ENCODE measurements around the gene PKN2.
"Not testable (repeated sequence)": the region's sequence is repeated elsewhere in the genome, so short reads cannot be mapped to it uniquely, and the experiment has no call there.

Gene PKN2

GRCh38 chr1:88791192-88791591 is 107.1 kb downstream of the PKN2 start:
- DNase-seq (ENCODE audit: low read depth) = no peak

GRCh38 chr1:88799491-88799890 is 115.4 kb downstream of the PKN2 start:
- DNase-seq (ENCODE audit: low read depth) = no peak

DNA sequence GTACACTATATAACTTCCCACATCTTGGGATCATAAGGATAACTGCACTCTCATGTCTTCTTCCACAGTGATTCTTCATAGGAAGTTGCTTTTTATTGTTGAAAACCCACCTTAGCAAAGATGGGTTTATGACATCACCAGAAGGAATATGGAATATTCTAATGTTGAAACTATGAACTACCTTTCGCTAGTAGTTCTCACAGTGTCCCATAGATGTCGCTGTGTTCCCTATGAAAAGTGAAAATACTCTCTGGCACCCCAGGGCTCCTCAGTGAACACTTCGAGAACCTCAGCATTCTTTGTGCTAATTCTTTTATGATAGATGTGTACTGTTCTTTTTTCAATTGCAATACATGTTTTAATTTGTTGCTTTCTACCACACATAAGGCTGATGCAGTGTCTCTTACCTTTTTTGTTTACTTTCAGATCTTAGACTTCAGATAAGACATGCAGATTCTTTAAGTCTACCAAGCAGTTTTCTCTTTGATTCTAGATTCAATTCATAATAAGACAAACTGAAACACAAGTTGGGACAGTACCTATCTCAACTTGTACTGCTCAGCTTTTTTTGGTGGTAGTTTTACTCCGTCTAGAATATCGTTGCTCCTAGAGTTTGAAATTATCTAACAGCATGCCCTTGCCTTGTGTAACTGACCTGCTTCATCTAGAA is 116.4 kb downstream of the PKN2 start:
- peak; percentile 17 for DNase-seq (ENCODE audit: low read depth)

- no peak for DNase-seq (ENCODE audit: low read depth)
Measured at GRCh38 chr1:88801575-88802208, 117.6 kb downstream of the PKN2 start.

- DNase-seq (ENCODE audit: low read depth) = no peak
Measured at GRCh38 chr1:88802404-88802803, 118.3 kb downstream of the PKN2 start.

- peak; percentile 19 for DNase-seq (ENCODE audit: low read depth)
Measured at GRCh38 chr1:88802950-88803349, 118.9 kb downstream of the PKN2 start.

- no peak for DNase-seq (ENCODE audit: low read depth)
Measured at GRCh38 chr1:88803444-88803843, 119.4 kb downstream of the PKN2 start.

GRCh38 chr1:88812366-88812765 is 128.3 kb downstream of the PKN2 start:
- no peak for DNase-seq (ENCODE audit: low read depth)

DNA sequence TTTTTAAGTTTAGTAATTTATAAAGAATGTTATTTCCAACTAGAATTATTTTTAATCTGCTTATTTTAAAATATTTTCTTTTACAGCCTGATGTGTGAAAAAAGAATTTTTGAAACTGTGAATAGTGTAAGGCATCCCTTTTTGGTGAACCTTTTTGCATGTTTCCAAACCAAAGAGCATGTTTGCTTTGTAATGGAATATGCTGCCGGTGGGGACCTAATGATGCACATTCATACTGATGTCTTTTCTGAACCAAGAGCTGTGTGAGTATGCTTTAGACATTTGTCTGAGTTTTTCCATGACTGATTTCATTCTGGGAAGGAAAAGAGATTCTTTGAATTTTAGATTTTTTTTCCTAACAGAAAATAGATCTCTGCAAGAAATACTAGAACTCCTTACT is 129.4 kb downstream of the PKN2 start:
- DNase-seq (ENCODE audit: low read depth) = no peak

DNA sequence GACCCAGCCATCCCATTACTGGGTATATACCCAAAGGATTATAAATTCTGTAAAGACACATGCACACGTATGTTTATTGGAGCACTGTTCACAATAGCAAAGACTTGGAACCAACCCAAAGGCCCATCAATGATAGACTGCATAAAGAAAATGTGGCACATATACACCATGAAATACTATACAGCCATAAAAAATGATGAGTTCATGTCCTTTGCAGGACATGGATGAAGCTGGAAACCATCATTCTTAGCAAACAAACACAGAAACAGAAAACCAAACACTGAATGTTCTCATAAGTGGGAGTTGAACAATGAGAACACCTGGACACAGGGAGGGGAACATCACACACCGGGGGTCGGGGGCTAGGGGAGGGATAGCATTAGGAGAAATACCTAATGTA is 135.6 kb downstream of the PKN2 start:
- not testable (repeated sequence) for DNase-seq (ENCODE audit: low read depth)

- no peak for DNase-seq (ENCODE audit: low read depth)
Measured at GRCh38 chr1:88825721-88826120, 141.6 kb downstream of the PKN2 start.

DNA sequence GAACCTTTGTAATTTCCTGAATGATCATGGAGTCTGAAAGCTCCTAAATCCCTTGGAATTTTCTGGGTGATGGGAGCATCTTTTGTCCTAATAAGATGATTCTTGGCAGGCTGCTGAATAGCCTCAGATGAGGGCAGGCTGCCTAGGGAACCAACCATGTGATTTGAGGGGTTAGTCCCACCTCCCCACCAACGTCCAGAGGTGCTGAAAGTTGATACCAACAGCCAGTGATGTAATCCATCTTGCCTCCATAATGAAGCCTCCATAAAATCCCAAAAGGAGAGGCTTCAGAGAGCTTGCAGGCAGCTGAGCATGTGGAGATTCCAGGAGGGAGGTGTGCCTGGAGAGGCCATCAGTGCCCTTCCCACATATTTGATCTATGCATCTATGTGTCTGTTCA is 163.6 kb downstream of the PKN2 start:
- DNase-seq (ENCODE audit: low read depth) = no peak

- no peak for DNase-seq (ENCODE audit: low read depth)
Measured at GRCh38 chr1:88851303-88852063, 167.4 kb downstream of the PKN2 start.

- no peak for DNase-seq (ENCODE audit: low read depth)
Measured at GRCh38 chr1:88867743-88868521, 183.9 kb downstream of the PKN2 start.

DNA sequence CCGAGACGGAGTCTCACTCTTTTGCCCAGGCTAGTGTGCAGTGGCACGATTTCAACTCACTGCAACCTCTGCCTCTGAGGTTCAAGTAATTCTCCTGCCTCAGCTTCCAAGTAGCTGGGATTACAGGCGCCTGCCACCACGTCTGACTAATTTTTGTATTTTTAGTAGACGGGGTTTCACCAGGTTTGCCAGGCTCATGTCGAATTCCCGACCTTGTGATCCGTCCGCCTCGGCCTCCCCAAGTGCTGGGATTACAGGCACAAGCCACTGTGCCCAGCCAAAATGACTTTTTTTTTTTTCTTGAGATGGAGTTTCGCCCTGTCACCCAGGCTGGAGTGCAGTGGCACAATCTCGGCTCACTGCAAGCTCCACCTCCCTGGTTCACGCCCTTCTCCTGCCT is 185.6 kb downstream of the PKN2 start:
- DNase-seq (ENCODE audit: low read depth) = not testable (repeated sequence)

- no peak for DNase-seq (ENCODE audit: low read depth)
Measured at GRCh38 chr1:88873737-88874349, 189.8 kb downstream of the PKN2 start.

- no peak for DNase-seq (ENCODE audit: low read depth)
Measured at GRCh38 chr1:88875595-88875994, 191.5 kb downstream of the PKN2 start.

GRCh38 chr1:88876573-88877365 is 192.7 kb downstream of the PKN2 start:
- no peak for DNase-seq (ENCODE audit: low read depth)

DNA sequence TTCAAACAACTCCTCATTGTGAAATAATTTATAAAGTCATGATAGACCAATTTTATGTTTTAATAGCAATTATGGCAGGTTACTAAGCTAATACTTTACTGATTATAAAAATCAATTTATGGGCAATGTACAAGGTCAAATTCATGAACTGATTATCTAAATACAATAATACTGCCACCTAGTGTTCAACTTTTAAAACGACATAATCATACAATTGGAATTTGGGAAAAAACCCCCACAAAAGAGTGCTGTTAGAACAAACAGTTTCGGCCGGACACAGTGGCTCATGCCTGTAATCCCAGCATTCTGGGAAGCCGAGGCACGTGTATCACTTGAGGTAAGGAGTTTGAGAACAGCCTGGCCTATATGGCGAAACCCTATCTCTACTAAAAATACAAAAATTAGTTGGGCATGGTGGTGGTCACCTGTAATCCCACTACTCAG is 193.3 kb downstream of the PKN2 start:
- DNase-seq (ENCODE audit: low read depth) = no peak

DNA sequence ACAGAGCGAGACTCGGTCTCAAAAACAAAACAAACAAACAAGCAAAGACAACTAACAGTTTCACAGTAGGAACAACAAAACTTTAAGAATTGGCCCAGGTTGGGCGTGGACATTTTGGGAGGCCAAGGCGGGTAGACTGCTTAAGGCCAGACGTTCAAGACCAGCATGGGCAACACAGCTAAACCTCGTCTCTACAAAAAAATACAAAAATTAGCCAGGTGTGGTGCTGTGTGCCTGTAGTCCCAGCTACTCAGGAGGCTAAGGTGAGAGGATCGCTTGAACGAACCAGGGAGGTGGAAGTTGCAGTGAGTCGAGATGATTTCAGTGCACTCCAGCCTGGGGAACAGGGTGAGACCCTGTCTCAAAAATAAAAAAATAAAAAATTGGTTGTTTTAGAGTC is 193.8 kb downstream of the PKN2 start:
- DNase-seq (ENCODE audit: low read depth) = no peak

- DNase-seq (ENCODE audit: low read depth) = no peak
Measured at GRCh38 chr1:88878731-88879130, 194.7 kb downstream of the PKN2 start.

Data from HS-27A (cell line).